GM23338 (cell line): ENCODE measurements around the gene PSMD13. TPM values are rescaled to one million over a fixed set of nuclear protein-coding genes. Genes with fewer than 3 reads are reported as not detected.
A peak's percentile ranks its signal among the peaks of the same experiment; 100 is the strongest.

Experiments
- ATAC-seq: fragments of 200-7000 bp; cut with Tn5 transposase; 3 replicates; pipeline ENCODE4 v1.9.1; 2020
- DNase-seq: peaks from one replicate; pipeline ENCODE4 v3.0.0-alpha.2; 2015; ENCODE audit warnings: low spot score
- H2AFZ ChIP-seq: fragments of 200-600 bp; sonication (generic); 2 replicates; pipeline ENCODE4 v1.8.0; 2016; ENCODE audit warnings: antibody characterized with exemption, mild to moderate bottlenecking, moderate library complexity
- H3F3A ChIP-seq: fragments of 200-600 bp; sonication (generic); replicated peaks from 2 replicates; pipeline ENCODE4 v1.8.0; 2017; ENCODE audit warnings: antibody characterized with exemption, mixed run types, low read depth
- H3K27ac ChIP-seq: fragments of 200-600 bp; sonication (generic); 2 replicates; pipeline ENCODE4 v1.6.1; 2016; ENCODE audit warnings: low read depth
- H3K27me3 ChIP-seq: fragments of 200-600 bp; sonication (generic); 2 replicates; pipeline ENCODE4 v1.8.0; 2016; ENCODE audit warnings: mild to moderate bottlenecking, mixed run types, moderate library complexity; ENCODE audit not compliant: insufficient read depth
- H3K36me3 ChIP-seq: fragments of 200-600 bp; sonication (generic); 2 replicates; pipeline ENCODE4 v1.8.0; 2016; ENCODE audit warnings: mild to moderate bottlenecking; ENCODE audit not compliant: insufficient read depth
- H3K4me1 ChIP-seq: fragments of 200-600 bp; sonication (generic); 2 replicates; pipeline ENCODE4 v1.8.0; 2016; ENCODE audit warnings: mild to moderate bottlenecking, moderate library complexity; ENCODE audit not compliant: insufficient read depth
- H3K4me2 ChIP-seq: fragments of 200-600 bp; sonication (generic); 2 replicates; pipeline ENCODE4 v1.7.1; 2017; ENCODE audit warnings: mixed run types
- H3K4me3 ChIP-seq: fragments of 200-600 bp; sonication (generic); 2 replicates; pipeline ENCODE4 v1.6.1; 2016; ENCODE audit warnings: mixed run types
- H3K79me2 ChIP-seq: fragments of 200-600 bp; sonication (generic); replicated peaks from 2 replicates; pipeline ENCODE4 v1.8.0; 2017; ENCODE audit warnings: mild to moderate bottlenecking; ENCODE audit not compliant: insufficient read depth
- H3K9me2 ChIP-seq: fragments of 200-600 bp; sonication (generic); 2 replicates; pipeline ENCODE4 v1.8.0; 2017; ENCODE audit not compliant: insufficient read depth
- H4K20me1 ChIP-seq: fragments of 200-600 bp; sonication (generic); replicated peaks from 2 replicates; pipeline ENCODE4 v1.8.0; 2017; ENCODE audit warnings: mild to moderate bottlenecking; ENCODE audit not compliant: insufficient read depth
- H3K27ac Mint-ChIP-seq: 2 replicates; pipeline ENCODE4 v1.8.0; 2020; ENCODE audit warnings: inconsistent platforms, mild to moderate bottlenecking, moderate library complexity, mixed read lengths
- H3K27me3 Mint-ChIP-seq: 3 replicates; pipeline ENCODE4 v1.8.0; 2022; ENCODE audit warnings: low read depth, mild to moderate bottlenecking, moderate library complexity, mixed read lengths, inconsistent platforms; ENCODE audit not compliant: insufficient read depth, poor library complexity
- H3K36me3 Mint-ChIP-seq: 3 replicates; pipeline ENCODE4 v1.8.0; 2021; ENCODE audit warnings: low read depth, mild to moderate bottlenecking, inconsistent platforms, moderate library complexity, mixed read lengths
- H3K4me1 Mint-ChIP-seq: 3 replicates; pipeline ENCODE4 v1.8.0; 2020; ENCODE audit warnings: mild to moderate bottlenecking, inconsistent platforms, mixed read lengths
- H3K4me3 Mint-ChIP-seq: 3 replicates; pipeline ENCODE4 v1.8.0; 2021; ENCODE audit warnings: moderate library complexity, mild to moderate bottlenecking, inconsistent platforms, mixed read lengths
- H3K9me3 Mint-ChIP-seq: 3 replicates; pipeline ENCODE4 v1.8.0; 2020; ENCODE audit warnings: moderate library complexity, mild to moderate bottlenecking, inconsistent platforms, mixed read lengths
- CREB1 ChIP-seq: fragments of 250-450 bp; sonication (Bioruptor Pico); IDR thresholded peaks from 2 replicates; pipeline ENCODE4 v1.5.0; 2020; ENCODE audit warnings: low read depth, mild to moderate bottlenecking, moderate library complexity
- CTCF ChIP-seq, 2 experiments: fragments of 200-600 bp in 1 of 2; sonication (generic) in 1 of 2; conservative IDR thresholded peaks; 2 replicates each; pipeline versions ENCODE4 v1.5.1 to v1.6.1; 2016 to 2017; ENCODE audit warnings: antibody characterized with exemption in 2 of 2, low read depth in 2 of 2, mild to moderate bottlenecking in 2 of 2, moderate library complexity in 1 of 2
- ETS1 ChIP-seq: IDR thresholded peaks from 2 replicates; pipeline ENCODE4 v1.6.1; 2016; ENCODE audit warnings: antibody characterized with exemption
- EZH2 ChIP-seq: fragments of 200-600 bp; sonication (generic); IDR thresholded peaks from one replicate; pipeline ENCODE4 v1.8.0; 2017; ENCODE audit warnings: antibody characterized with exemption, mild to moderate bottlenecking, low read depth; ENCODE audit not compliant: unreplicated experiment
- EZH2phosphoT487 ChIP-seq: fragments of 200-600 bp; sonication (generic); IDR thresholded peaks from one replicate; pipeline ENCODE4 v1.8.1; 2018; ENCODE audit warnings: antibody characterized with exemption; ENCODE audit not compliant: unreplicated experiment
- JUNB ChIP-seq: IDR thresholded peaks from one replicate; pipeline ENCODE4 v1.6.1; 2016; ENCODE audit warnings: antibody characterized with exemption; ENCODE audit not compliant: unreplicated experiment
- NANOG ChIP-seq: IDR thresholded peaks from 2 replicates; pipeline ENCODE4 v1.6.1; 2016; ENCODE audit warnings: antibody characterized with exemption, borderline replicate concordance
- POLR2AphosphoS5 ChIP-seq: IDR thresholded peaks from 2 replicates; pipeline ENCODE4 v1.6.1; 2016; ENCODE audit warnings: antibody characterized with exemption, low read depth
- REST ChIP-seq: IDR thresholded peaks from one replicate; pipeline ENCODE4 v1.6.1; 2018; ENCODE audit warnings: antibody characterized with exemption; ENCODE audit not compliant: unreplicated experiment
- STAT1 ChIP-seq: IDR thresholded peaks from one replicate; pipeline ENCODE4 v1.6.1; 2016; ENCODE audit warnings: antibody characterized with exemption; ENCODE audit not compliant: unreplicated experiment
- ZNF114 ChIP-seq: fragments of 250-450 bp; sonication (Bioruptor Pico); IDR thresholded peaks from 2 replicates; pipeline ENCODE4 v1.5.0; 2020; ENCODE audit warnings: mild to moderate bottlenecking, moderate library complexity
- ZNF331 ChIP-seq: fragments of 250-450 bp; sonication (Bioruptor Pico); IDR thresholded peaks from 2 replicates; pipeline ENCODE4 v1.5.0; 2020; ENCODE audit warnings: low read depth, mild to moderate bottlenecking, moderate library complexity
- ZNF462 ChIP-seq: fragments of 250-450 bp; sonication (Bioruptor Pico); IDR thresholded peaks from 2 replicates; pipeline ENCODE4 v1.5.0; 2020; ENCODE audit warnings: mild to moderate bottlenecking, moderate library complexity
- polyA plus RNA-seq: library from polyadenylated mRNA; unstranded; fragments of >200 nt; fragmentation: Nextera tagmentation; extraction: Ambion mirVana; gene quantifications from 2 replicates; pipeline ENCODE4 v1.2.1, GENCODE V29; 2016
- total RNA-seq: library from RNA; depleted of rRNA; stranded (reverse); fragments of >200 nt; shearing (Covaris generic); gene quantifications from 2 replicates; pipeline ENCODE4 v1.2.3, GENCODE V29; 2014

The PSMD13 gene
- total and polyA plus RNA-seq, 2 experiments from 2014 or later: 111 to 114 TPM

GRCh38 chr11:297051-297585, 60.3 kb downstream of the PSMD13 start:
- H3K4me1 Mint-ChIP-seq: peaks cover 23% of the 10 kb centered on the region
- Histone ChIP-seq H3K79me2 (no peaks in the 10 kb centered on the region), H2AFZ (no peak overlapping the region), H3K27ac (no peak overlapping the region), H3K4me1 (peaks cover 22% of the 10 kb centered on the region), H3K9me2 (no peaks in the 10 kb centered on the region), H3K27me3 (no peaks in the 10 kb centered on the region), H4K20me1 (no peaks in the 10 kb centered on the region), H3F3A (0 out of 2 replicates have a peak, but pooled peaks cover 8% of the 10 kb centered on the region), H3K4me3 (no peak overlapping the region), H3K4me2 (no peak overlapping the region), H3K36me3 (no peaks in the 10 kb centered on the region)
- no peak for ATAC-seq
- H3K27me3 Mint-ChIP-seq: peaks cover 8% of the 10 kb centered on the region
- H3K4me3 Mint-ChIP-seq: no peak overlapping the region
- no peaks in the 10 kb centered on the region for H3K9me3 Mint-ChIP-seq
- TF ChIP-seq POLR2AphosphoS5 (no peak), ZNF114 (no peak), ZNF331 (CRISPR knock-in tag) (no peak), STAT1 (no peak), REST (no peak), NANOG (no peak), CTCF (conservative IDR thresholded peaks at IDR 0.05; ENCODE audit: low read depth in 2 of 2) (no peak), JUNB (no peak), EZH2 (no peak), CREB1 (CRISPR knock-in tag) (no peak), EZH2phosphoT487 (no peak), ETS1 (no peak), ZNF462 (CRISPR knock-in tag) (no peak)
- peak overlapping the region; percentile 61; the same call in 1 of the 2 replicates for H3K27ac Mint-ChIP-seq
- peaks cover 4% of the 10 kb centered on the region; the same call in 1 of the 3 replicates for H3K36me3 Mint-ChIP-seq
- no peak for DNase-seq
